RWPE1 (cell line): Measurements from ENCODE around the gene AP1G2.
"Not testable (repeated sequence)": the region's sequence is repeated elsewhere in the genome, so short reads cannot be mapped to it uniquely, and the experiment has no call there.

Experiments used
- CTCF ChIA-PET: fragments of 350-600 bp; sonication (Branson Sonifier 250); formaldehyde crosslinking; extraction: SDS; loops from one replicate; lab custom pipeline; 2021; lab: Yijun Ruan, JAX
- POLR2A ChIA-PET: fragments of 400-600 bp; formaldehyde crosslinking; extraction: SDS; loops from one replicate; lab custom pipeline; 2020; ENCODE audit warnings: antibody characterized with exemption; ENCODE audit not compliant: low non-redundant PET; lab: Yijun Ruan, JAX
- DNase-seq: peaks from one replicate; pipeline ENCODE4 v3.0.0; 2012; ENCODE audit warnings: low spot score
- H3K27ac ChIP-seq: fragments of 450-650 bp; 2 replicates; pipeline ENCODE4 v1.5.1; 2017
- TF ChIP-seq, protein P1 (sequence below): fragments of 450-650 bp; conservative IDR thresholded peaks from 2 replicates; pipeline ENCODE4 v1.5.1; 2017; ENCODE audit warnings: low read depth, mild to moderate bottlenecking

The AP1G2 gene

DNA sequence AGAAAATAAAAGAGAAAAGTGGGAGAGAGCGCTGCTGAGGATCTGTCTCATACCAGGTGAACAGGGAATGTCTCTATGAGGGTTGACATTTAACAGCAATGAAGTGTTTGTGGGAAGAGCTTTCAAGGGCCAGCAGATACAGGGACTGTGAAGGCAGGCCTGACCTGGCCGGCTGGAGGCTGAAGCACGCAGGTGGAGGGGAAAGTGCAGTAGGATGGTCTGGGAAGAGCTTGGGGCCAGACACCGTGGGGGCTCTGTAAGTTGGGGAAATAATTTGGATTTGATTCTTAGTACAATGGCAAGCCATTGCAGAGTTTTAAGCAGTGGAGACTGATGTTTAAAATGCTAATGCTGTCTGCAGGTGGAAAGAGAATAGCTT lies 44.8 kb upstream of the AP1G2 start:
- CTCF ChIA-PET: interaction anchor here (0.6 to 1.5 kb wide), 4 partner anchors 19 to 773 kb away, joined by 3 to 7 read pairs (median 4); no protein-coding TSS in a partner anchor
- no peak for DNase-seq
- POLR2A ChIA-PET: interaction anchor here (0.7 kb wide), 1 partner anchor 65 kb away, joined by 3 read pairs; no protein-coding TSS in a partner anchor
- TF ChIP-seq, protein P1, sequence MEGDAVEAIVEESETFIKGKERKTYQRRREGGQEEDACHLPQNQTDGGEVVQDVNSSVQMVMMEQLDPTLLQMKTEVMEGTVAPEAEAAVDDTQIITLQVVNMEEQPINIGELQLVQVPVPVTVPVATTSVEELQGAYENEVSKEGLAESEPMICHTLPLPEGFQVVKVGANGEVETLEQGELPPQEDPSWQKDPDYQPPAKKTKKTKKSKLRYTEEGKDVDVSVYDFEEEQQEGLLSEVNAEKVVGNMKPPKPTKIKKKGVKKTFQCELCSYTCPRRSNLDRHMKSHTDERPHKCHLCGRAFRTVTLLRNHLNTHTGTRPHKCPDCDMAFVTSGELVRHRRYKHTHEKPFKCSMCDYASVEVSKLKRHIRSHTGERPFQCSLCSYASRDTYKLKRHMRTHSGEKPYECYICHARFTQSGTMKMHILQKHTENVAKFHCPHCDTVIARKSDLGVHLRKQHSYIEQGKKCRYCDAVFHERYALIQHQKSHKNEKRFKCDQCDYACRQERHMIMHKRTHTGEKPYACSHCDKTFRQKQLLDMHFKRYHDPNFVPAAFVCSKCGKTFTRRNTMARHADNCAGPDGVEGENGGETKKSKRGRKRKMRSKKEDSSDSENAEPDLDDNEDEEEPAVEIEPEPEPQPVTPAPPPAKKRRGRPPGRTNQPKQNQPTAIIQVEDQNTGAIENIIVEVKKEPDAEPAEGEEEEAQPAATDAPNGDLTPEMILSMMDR: no peak
- no peak overlapping the region for H3K27ac ChIP-seq

DNA sequence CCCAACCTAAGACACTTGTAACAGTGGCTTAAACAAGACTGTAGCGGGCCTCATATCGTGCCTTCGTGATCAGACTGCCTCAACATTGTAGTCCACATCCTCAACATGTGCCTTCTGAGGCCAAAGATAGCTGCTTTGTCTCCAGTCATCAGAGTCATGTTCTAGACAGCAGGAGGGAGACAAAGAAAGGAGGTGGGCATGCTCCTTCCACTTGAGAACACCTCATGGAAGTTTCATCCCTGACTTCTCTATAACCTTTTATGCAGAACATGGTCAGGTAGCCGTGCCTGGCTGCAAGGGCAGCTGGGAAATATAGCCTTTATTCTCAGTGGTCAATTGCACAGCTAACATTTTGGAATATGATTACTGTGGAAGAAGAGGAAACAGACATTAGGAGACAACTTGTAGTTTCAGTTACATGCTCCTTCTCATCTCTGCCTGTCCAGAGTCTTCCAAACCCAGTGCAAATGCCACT lies 43.3 kb upstream of the AP1G2 start:
- no peak for DNase-seq
- no peak overlapping the region for H3K27ac ChIP-seq
- POLR2A ChIA-PET: no interaction called here
- CTCF ChIA-PET: no interaction called here
- TF ChIP-seq, protein P1: no peak

DNA sequence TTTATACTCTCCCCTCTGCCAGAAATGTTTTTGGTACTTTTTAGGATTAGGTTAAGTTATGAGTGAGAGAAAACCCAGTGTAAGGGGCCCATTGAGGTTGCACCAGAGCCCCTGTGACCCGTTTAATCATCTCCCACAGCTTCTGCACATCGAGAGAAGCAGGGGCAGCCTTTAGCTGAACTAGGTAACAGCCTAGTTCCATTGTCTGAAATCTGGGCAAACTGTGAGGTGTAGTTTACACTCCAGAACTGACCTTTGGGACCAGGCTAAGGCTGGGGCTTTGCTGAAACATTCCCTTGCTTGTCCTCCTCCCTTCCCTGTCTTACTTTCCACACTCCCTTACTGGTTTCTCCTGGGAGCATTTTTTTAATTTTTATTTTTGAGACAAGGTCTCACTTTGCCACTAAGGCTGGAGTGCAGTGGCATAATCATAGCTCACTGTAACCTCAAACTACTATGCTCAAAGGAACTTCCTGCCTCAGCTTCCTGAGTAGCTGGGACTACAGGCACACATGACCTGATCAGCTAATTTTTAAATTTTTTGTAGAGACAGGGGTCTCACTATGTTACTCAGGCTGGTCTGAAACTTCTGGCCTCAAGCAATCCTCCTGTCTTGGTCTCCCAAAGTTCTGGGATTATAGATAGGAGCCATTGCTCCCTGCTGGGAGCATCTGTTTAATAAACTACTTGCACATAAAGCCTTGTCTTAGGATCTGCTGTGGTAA lies 42.7 kb upstream of the AP1G2 start:
- POLR2A ChIA-PET: no interaction called here
- DNase-seq: no peak
- CTCF ChIA-PET: no interaction called here
- TF ChIP-seq, protein P1: no peak
- H3K27ac ChIP-seq: no peak overlapping the region

DNA sequence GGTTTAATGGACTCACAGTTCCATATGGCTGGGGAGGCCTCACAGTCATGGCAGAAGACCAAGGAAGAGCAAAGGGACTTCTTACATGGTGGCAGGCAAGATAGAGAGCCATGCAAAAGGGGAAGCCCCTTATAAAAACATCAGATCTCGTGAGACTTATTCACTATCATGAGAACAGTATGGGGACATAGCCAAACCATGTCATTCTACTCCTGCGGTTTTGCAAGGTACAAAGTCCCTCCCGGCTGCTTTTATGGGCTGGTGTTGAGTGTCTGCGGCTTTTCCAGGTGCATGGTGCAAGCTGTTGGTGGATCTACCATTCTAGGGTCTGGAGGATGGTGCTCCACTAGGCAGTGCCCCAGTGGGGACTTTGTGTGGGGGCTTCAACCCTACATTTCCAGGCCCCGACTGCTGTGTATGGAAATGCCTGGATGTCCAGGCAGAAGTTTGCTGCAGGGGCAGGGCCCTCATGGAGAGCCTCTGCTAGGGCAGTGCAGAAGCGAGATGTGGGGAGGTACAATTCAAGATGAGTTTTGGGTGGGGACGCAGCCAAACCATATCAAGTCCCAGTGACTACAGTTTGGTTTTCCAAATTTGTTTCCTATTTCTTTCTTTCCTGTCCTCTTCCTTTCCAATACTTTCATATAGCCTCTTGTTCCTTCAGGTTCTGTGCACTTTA lies 42.0 kb upstream of the AP1G2 start:
- DNase-seq, H3K27ac ChIP-seq, CTCF ChIA-PET, POLR2A ChIA-PET: not testable (repeated sequence)

DNA sequence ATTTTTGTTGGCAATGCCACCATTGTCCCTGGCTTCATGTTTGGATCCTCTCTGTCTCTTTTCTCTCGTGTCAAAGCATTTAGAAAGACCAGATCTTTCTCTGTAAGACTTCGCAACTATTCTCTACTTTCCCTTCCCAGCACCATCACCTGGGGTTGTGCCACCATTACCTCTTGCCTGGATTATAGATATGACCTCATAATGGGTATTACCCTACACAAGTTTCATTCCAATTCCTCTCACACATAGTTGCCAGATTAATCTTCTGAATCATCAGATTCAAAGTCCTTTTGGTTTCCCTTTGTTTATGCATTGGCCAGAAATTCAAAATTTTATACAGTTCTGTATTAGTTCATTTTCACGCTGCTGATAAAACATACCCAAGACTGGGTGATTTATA lies 41.4 kb upstream of the AP1G2 start:
- CTCF ChIA-PET: no interaction called here
- POLR2A ChIA-PET: no interaction called here
- no peak overlapping the region for H3K27ac ChIP-seq

DNA sequence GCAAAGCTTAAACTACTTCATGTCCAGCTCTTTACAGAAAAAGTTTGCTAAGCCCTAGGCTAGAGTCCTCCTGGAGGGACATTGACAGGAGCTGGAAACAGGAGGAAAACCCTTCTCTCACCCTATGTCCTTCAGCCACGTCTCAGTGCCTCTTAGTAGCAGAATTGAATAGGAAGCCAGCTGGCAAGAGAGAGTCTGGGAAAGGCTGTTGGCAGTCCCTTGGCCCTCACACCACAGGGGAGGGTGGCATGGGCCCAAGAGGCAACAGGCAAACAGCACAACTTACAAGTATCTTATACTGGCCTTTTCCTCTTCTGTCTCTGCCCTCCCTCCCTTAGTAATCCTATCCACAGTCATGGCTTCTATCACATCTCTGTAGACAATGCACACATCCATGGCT lies 40.9 kb upstream of the AP1G2 start:
- ChIA-PET POLR2A (no interaction called here), CTCF (no interaction called here)
- no peak for DNase-seq
- TF ChIP-seq, protein P1: no peak
- H3K27ac ChIP-seq: no peak overlapping the region

More for the DNA sequence above, 41.4 kb upstream of the AP1G2 start:
- DNase-seq: no peak
- TF ChIP-seq, protein P1: no peak
